Dermis blood vessel endothelial cell (primary cell): ENCODE measurements around the gene VARS2. TPM values are rescaled to one million over a fixed set of nuclear protein-coding genes. Genes with fewer than 3 reads are reported as not detected.

ENCODE experiments used
- DNase-seq: peaks from one replicate; pipeline ENCODE4 v3.0.0; 2010
- total RNA-seq: library from RNA; depleted of rRNA; stranded (reverse); fragments of >200 nt; gene quantifications from 2 replicates; pipeline ENCODE4 v1.2.3, GENCODE V29; 2014

The VARS2 gene
- total RNA-seq, 1 donor from 2014 or later = 11.7 TPM

DNA sequence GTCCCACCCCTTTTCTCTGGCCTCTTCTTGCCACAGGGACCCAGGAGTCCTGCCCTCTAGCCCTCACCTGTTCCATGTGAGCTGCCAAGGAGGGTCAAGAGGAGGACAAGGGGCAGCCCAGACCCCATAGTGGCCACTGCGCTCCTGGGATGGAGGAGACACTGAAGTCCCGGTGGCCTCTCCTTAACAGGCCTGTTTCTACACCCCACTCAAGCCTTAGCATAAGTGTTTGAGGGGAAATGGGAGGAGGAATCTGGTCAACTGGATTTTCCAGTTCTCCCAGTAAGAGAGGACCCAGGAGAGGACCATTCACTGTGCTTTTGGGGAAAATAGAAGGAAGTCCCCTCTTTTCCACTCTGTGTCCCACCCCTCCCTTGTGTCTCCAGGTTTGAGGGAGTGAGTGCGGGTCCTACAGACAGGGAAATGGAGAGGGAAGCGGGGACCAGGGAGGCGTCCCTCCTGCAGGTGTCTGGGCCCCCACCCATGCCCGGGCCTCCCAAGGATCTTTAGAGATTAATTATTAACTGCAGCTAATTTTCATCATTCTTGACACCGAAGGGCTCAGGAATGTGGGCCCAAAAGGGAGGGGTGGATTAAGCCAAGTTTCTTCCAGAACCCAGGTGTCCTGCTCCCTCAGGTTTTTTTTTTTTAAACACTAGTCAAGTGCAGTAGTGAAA, 18.1 kb downstream of the VARS2 start, which contains the start of gene SFTA2:
Gene SFTA2, minus strand, starts transcription at position 202 of the 677 bp plus-strand sequence. Its CDS starts 74 bp downstream, at position 128.
- no peak for DNase-seq

- no peak for DNase-seq
These were observed 18.8 kb downstream of the VARS2 start for GRCh38 chr6:30932665-30933365.

DNA sequence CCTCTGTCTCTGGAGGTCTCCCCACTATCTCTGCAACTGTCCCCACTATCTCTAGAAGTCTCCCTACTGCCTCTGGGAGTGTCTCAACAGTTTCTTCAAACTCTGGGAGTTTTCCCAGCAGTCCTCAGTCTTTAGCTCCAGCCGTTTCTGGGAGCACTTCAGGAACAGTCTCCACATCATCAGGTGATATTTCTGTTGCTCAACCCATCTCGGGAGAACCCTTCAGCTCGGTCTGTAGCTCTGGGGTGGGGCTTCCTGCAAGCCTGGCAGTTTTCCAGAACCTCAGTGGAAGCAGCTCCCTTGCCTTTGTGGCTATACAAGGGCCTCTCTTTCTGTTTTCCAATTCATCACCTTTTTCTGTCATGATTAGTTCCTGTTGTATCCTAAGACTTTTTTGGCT, 21.0 kb downstream of the VARS2 start:
- no peak for DNase-seq

DNA sequence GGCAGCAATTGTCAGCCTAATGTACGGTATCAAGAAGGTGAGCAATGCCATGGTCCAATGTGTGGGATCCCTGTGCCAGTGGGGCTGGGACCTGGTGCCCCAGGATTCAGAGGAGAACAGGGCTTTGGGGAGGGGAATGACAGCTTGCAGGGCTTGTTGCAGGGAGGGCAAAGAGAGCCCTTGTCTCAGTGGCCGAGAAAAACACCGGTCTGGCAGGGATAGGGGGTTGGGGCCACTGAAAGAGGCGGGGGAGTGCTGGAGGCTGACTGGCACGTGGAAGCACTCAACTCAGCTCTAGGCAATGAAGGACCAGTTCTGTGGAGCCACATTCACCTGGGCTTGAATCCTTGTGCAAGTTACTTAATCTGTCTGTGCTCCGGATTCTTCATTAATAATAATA, 23.2 kb downstream of the VARS2 start:
- no peak for DNase-seq

DNA sequence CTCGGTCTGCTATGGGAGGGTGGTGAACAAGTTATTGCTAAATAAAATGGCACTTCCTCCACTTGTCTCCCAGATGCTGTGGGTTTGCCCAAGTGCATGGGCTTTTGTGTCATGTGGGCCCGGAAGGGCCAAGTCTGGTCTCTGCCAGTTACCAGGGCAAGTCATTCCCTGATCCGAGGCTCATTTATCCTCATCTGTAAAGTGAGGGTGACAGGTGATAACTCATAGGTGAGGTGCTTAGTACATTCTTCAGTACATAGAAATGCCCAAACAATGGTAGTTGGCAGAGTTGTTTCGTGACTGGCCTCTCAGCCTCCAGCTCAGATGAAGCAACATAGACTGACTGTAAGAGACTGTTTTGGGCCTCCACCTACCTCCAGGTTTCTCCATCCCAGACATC, 24.7 kb downstream of the VARS2 start:
- no peak for DNase-seq

- DNase-seq = no peak
These were observed 25.4 kb downstream of the VARS2 start for GRCh38 chr6:30939473-30939872.

GRCh38 chr6:30940361-30940986, 26.4 kb downstream of the VARS2 start, which contains the start of gene MUCL3:
Gene MUCL3 (plus strand): TSS chr6:30940973. CDS start chr6:30941000, 27 bp downstream.
- no peak for DNase-seq

DNA sequence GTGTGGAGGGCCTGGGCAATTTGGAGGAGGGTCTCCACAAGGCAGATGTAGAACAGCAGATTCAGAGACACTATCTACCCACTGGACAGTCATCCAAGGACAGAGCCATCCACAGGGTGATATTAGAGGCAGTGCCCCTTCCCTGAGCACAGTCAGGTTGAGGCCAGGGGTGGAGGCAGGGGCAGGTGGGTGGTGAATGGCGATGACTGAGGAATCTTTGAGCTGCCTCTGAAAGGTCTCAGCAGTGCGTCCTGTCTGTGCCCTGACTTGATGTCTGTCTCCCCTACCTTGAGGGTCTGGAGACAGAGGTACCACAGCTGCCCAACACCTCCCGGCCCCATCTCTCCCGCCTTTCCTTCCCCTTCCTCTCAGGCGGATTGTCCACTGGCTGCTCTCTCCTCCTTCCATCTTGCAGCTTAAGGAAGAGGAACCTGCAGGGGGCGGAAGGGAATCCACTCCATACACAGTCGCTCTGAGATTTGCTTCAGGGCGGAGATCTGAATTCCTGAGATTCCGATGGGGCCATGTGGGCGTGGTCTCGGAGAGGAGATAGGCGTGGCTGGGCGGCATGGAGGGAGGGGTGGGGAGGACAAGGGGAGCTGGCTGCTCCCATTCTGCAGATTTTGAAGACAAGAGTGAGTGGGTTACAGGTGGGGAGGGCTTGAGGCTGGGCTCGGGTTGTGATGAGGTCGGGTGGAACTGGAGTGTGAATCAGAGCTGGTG, 28.5 kb downstream of the VARS2 start:
- DNase-seq = peak; percentile 79

DNA sequence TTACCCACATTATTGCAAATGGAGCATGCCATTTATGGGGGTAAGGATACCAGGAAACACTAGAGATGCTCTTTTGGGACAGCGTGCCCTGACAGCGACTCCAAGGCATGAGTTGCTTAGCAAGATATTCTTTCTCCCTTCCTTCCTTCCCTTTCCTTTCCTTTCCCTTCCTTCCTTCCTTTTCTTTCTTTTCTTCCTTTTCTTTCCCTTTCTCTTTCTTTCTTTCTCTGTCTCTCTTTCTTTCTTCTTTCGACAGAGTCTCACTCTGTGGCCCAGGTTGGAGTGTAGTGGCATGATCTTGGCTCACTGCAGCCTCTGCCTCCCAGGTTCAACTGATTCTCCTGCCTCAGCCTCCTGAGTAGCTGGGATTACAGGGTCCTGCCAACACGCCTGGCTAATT, 30.0 kb downstream of the VARS2 start:
- no peak for DNase-seq

GRCh38 chr6:30945281-30945680, 31.2 kb downstream of the VARS2 start:
- no peak for DNase-seq

DNA sequence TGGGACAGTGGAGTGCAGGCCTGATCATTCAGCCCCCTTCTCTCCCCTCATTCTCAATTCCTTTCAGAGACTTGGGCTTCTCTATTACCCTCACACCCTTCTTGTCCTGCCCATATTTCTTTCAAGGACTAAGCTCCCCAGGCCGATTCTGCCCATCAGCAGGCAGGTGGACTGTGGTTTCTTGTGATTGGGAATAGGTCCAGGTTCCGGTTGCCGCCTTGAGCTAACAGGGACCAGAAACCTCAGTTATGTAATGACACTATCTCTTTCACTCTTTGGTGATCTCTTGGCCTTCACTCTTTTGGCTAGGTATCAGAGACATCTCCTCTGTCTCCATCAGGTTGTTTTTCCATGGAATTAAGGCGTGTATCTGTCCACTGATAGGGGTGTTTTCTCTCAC, 33.2 kb downstream of the VARS2 start:
- no peak for DNase-seq

DNA sequence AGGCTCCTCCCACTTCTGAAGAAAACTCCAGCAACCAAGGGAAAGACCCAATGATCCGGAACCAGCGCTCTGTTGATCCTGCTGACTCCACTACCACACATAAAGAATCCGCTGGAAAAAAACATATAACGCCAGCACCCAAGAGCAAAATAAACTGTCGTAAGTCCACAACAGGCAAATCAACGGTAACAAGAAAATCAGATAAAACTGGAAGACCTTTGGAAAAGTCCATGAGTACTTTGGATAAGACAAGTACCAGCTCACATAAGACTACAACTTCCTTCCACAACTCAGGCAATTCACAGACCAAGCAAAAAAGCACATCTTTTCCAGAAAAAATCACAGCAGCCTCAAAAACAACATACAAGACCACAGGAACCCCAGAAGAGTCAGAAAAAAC, 34.8 kb downstream of the VARS2 start:
- no peak for DNase-seq

- no peak for DNase-seq
These were observed 38.0 kb downstream of the VARS2 start for GRCh38 chr6:30951907-30952469.

- DNase-seq = no peak
These were observed 40.8 kb downstream of the VARS2 start for GRCh38 chr6:30954631-30955366.

DNA sequence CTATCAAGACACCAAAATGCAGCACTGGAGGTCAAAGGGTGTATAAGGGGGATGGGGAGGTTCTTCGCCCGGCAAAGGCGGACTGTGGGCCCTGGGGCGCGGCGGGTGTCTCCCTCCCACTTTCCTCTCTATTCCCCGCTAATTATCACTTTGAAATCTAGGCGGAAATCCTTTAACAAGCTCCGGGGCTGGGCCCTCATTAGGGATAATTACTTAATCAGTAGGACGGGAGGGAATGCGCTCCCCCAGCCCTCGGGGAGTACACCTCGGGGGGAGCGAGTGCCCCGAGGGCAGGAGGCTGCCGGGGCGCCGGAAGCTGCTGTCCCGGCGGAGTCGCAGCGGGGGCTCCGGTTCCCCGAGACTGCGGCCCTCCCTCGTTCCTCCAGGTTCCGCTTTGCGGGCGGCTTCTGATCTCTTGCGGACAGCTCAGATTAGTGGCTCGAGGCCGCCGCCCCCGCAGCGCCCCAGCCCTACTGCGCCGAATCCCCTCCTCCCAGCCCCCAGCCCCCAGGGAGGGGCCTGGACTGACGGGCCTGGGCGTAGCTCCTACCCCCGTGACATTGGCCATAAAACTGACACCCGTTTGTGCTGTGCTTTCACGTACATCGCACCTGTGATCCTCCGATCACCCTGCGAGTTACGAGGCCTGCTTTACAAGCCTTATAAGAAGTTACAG, 41.5 kb downstream of the VARS2 start:
- DNase-seq = peak; percentile 9

GRCh38 chr6:30957716-30958115, 43.7 kb downstream of the VARS2 start:
- DNase-seq = no peak

GRCh38 chr6:30960907-30961673, 47.1 kb downstream of the VARS2 start:
- no peak for DNase-seq

DNA sequence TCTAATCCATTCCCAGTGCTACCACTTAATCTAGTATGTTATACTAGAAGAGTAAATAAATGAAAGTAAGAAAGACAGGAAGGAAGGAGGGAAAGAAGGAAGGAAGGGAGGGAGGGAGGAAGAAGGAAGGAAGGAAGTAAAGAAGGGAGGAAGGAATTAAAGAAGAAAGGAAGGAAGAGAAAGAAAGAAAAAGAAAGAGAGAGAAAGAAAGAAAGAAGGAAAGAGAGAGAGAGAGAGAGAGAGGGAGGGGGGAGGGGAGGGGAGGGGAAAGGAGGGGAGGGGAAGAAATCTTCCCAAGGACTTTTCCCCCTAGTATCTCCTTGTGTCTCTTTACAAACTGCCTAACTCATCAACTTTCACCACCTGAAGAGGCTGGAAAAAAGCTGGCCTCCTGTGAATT, 48.7 kb downstream of the VARS2 start:
- DNase-seq = no peak

DNA sequence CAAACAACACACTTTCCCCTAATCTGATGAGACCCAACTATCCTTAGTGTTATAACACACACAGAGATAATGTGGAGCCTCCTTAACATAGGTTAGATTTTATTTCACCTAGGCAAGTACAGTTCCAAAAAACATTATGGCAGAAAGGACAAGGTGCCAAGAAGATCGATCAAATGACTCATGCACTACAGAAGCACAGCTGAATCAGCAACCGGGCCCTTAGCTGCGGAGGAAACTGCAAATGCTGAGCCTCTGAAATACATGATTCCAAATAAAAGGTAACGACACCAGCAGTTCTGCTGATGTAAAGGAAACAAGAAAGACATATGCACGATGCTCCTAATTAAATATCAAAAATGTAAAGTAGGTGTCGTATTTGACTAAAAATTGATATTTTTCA, 49.6 kb downstream of the VARS2 start:
- no peak for DNase-seq

- no peak for DNase-seq
These were observed 50.0 kb downstream of the VARS2 start for GRCh38 chr6:30964075-30964474.

DNA sequence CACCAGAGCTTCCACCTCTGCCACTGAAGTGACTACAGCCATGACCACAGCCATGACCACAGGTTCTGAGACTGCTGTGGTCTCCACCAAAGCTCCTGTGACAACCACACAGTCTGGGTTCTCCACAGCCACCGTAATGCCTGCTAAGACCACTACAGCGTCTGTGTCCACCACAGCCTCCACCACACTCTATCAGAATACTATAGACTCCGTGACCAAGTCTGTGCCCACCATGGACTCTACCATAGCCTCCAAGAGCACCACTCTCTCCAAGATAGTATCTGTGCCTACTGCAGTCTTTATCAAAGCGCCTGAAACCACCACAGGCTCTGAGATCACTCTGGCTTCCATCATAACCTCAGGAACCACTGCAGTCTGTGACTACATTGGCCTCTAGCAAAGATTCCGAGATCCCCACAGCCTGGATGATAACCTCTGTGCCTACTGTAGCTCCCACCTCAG, 51.1 kb downstream of the VARS2 start:
- no peak for DNase-seq
